Glutamatergic neuron (in vitro differentiated cells): ENCODE results near the gene LYL1. TPM values are rescaled to one million over a fixed set of nuclear protein-coding genes. Genes with fewer than 3 reads are reported as not detected.
A peak's percentile ranks its signal among the peaks of the same experiment; 100 is the strongest.

Experiments
- DNase-seq: peaks from one replicate; pipeline ENCODE4 v3.0.0; 2022
- H3K27ac Mint-ChIP-seq: one replicate; pipeline ENCODE4 v1.8.0; 2020; ENCODE audit warnings: mild to moderate bottlenecking, mixed read lengths, inconsistent platforms; ENCODE audit not compliant: unreplicated experiment
- H3K27me3 Mint-ChIP-seq: one replicate; pipeline ENCODE4 v1.8.0; 2020; ENCODE audit warnings: mild to moderate bottlenecking, moderate library complexity, mixed read lengths, inconsistent platforms; ENCODE audit not compliant: unreplicated experiment
- H3K36me3 Mint-ChIP-seq: one replicate; pipeline ENCODE4 v1.8.0; 2020; ENCODE audit warnings: mild to moderate bottlenecking, mixed read lengths, inconsistent platforms; ENCODE audit not compliant: unreplicated experiment
- H3K4me1 Mint-ChIP-seq: one replicate; pipeline ENCODE4 v1.8.0; 2020; ENCODE audit warnings: mild to moderate bottlenecking, low read depth, mixed read lengths, inconsistent platforms; ENCODE audit not compliant: unreplicated experiment
- H3K4me3 Mint-ChIP-seq: one replicate; pipeline ENCODE4 v1.8.0; 2020; ENCODE audit warnings: mild to moderate bottlenecking, mixed read lengths, inconsistent platforms; ENCODE audit not compliant: unreplicated experiment
- H3K9me3 Mint-ChIP-seq: one replicate; pipeline ENCODE4 v1.8.0; 2020; ENCODE audit warnings: mild to moderate bottlenecking, moderate library complexity, mixed read lengths, inconsistent platforms; ENCODE audit not compliant: unreplicated experiment
- CTCF ChIP-seq: fragments of 200-600 bp; sonication (generic); IDR thresholded peaks from one replicate; pipeline ENCODE4 v1.5.0; 2021; ENCODE audit not compliant: partially characterized antibody, unreplicated experiment
- total RNA-seq: library from RNA; stranded (reverse); fragmentation: NEBNext Ultra II Directional; extraction: Animal tissue kit (Norgen Biotek cat#: 25700); gene quantifications from one replicate; pipeline ENCODE4 v1.2.1, GENCODE V29; 2021; ENCODE audit not compliant: unreplicated experiment

Gene LYL1
- total RNA-seq, 1 donor from 2014 or later = 1.3 TPM

DNA sequence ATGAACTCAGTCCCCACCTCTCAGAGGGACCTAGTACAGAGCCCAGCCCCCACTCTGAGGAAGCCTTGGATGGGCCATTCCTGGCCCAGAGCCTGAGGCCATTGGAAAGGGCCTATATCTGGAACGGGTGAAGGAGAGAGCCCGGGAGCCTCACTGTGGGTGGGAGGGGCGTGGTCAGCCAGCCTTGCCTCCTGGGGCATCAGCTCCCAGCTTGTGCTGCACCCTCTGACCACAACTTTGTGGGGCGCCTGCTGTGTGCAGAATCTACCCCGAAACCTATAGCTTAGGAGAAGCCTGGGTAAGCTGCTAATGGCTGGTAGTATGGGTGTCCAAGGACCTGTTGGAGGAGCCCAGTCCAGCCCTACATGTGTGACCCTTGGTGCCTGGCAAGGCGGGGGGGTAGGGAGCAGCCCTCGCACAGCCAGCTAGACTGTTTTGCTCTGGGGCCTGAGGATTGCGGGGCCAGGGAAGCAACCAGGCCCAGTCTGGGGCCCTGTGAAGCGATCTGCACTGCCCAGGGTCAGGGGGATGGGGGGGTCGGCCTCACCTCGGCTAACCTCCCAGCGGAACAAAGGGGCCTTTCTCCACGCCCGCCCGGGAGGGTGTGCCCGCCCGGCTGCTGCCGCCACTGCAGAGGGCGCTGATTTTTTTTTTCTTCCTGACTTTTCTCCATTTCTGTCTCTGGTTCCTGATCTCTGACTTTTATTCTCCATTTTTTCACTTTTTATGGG lies 42.3 kb downstream of the LYL1 start:
- Mint-ChIP-seq H3K4me3 (peak overlapping the region; percentile 68), H3K36me3 (no peaks in the 10 kb centered on the region), H3K9me3 (peaks cover 6% of the 10 kb centered on the region), H3K27me3 (peaks cover 6% of the 10 kb centered on the region), H3K4me1 (peaks cover 23% of the 10 kb centered on the region), H3K27ac (no peak overlapping the region)
- TF ChIP-seq CTCF = no peak
- no peak for DNase-seq

DNA sequence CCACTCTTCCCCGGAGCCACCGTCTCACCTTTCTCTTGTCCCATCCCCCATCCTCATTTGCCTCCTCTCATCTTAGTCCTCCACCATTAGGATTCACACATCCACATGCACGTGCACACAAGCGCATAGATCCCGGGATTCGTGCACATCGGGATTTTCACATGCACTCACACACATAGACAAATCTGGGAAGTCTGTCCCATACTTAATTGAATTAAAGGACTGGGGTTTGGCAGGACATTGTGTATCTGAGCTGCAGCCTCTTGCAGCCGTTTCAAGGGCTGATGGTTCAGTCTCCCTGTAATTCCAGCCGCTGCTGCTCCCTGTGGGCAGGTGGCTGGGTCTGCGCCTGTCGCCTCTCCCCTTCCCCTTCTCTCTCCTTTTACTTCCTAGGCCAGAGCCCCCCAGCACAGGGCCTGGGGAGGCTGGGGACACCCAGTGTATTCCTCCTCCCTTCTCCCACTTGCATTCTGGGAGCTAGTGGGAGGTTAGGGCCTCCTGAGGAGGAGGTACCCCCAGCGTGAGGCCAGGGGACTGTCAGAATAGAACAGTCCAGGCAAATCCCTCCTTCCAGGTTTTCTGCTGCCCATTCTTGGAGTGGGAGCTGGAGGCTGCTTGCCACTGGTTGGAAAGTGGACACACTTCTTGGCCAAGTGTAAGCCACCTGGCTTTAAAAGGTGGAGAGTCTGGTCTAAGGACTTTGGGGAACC lies 43.6 kb downstream of the LYL1 start:
- no peak for TF ChIP-seq CTCF
- no peak for DNase-seq
- Mint-ChIP-seq H3K27ac (peak overlapping the region; percentile 62), H3K9me3 (peaks cover 6% of the 10 kb centered on the region), H3K4me3 (no peak overlapping the region), H3K4me1 (peaks cover 26% of the 10 kb centered on the region), H3K27me3 (peaks cover 8% of the 10 kb centered on the region), H3K36me3 (no peaks in the 10 kb centered on the region)

DNA sequence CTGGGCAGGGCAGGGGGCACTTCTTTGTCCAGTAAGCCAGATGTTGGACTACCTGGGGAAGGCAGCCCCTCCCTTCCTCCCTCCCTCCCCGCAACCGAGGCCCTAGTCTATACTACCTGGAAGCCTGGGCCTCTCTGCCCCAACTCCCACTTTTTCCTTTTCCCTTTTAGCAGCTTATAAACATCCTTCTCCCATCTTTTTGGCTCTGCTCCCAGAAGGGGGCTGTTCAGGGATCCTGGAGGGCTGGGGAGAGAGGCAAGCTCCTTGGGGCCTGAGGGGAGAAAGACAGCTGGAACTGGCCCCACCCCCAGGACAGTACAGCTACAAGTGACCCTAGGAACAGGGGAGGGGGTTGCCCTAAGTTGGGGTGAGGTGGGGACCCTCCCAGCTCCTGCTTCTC lies 44.9 kb downstream of the LYL1 start:
- no peak overlapping the region for H3K27ac Mint-ChIP-seq
- H3K4me1 Mint-ChIP-seq = peaks cover 24% of the 10 kb centered on the region
- H3K4me3 Mint-ChIP-seq = no peak overlapping the region
- peaks cover 7% of the 10 kb centered on the region for H3K9me3 Mint-ChIP-seq
- no peaks in the 10 kb centered on the region for H3K36me3 Mint-ChIP-seq
- no peak for TF ChIP-seq CTCF
- peaks cover 8% of the 10 kb centered on the region for H3K27me3 Mint-ChIP-seq
- no peak for DNase-seq

- Mint-ChIP-seq H3K27ac (no peak overlapping the region), H3K4me3 (no peak overlapping the region), H3K4me1 (peaks cover 24% of the 10 kb centered on the region), H3K27me3 (peaks cover 8% of the 10 kb centered on the region), H3K9me3 (peaks cover 7% of the 10 kb centered on the region), H3K36me3 (no peaks in the 10 kb centered on the region)
- no peak for TF ChIP-seq CTCF
- DNase-seq = no peak
These were observed 45.5 kb downstream of the LYL1 start for GRCh38 chr19:13057147-13057572.
